CD14-positive monocyte (primary cell): Measurements from ENCODE around the gene NPW. TPM values are rescaled to one million over a fixed set of nuclear protein-coding genes. Genes with fewer than 3 reads are reported as not detected.

Experiments used
- DNase-seq, 3 donors: peaks; one replicate each; pipeline ENCODE4 v3.0.0-alpha.2; 2011 to 2022
- H2AFZ ChIP-seq: 2 replicates; pipeline ENCODE4 v1.6.0; 2012; ENCODE audit warnings: mild to moderate bottlenecking, low read depth, low read length, inconsistent platforms; ENCODE audit not compliant: insufficient read depth, poor library complexity, severe bottlenecking
- H3K27ac ChIP-seq, 2 donors: 1 replicate in 1 of 2; 2 replicates in 1 of 2; pipeline ENCODE4 v1.5.1; 2012 to 2013; ENCODE audit warnings: low read length in 2 of 2, control low read depth in 1 of 2, inconsistent platforms in 1 of 2, low read depth in 1 of 2, mild to moderate bottlenecking in 1 of 2
- H3K27me3 ChIP-seq, 2 donors: one replicate each; pipeline versions ENCODE4 v1.6.0 to v1.6.1; 2011 to 2013; ENCODE audit warnings: low read length in 2 of 2; ENCODE audit not compliant: control insufficient read depth in 2 of 2, insufficient read depth in 2 of 2
- H3K36me3 ChIP-seq, 2 donors: replicated peaks in 1 of 2; 1 replicate in 1 of 2; 2 replicates in 1 of 2; pipeline versions ENCODE4 v1.5.1 to v1.6.1; 2012 to 2013; ENCODE audit warnings: low read length in 2 of 2, control low read depth in 1 of 2, inconsistent platforms in 1 of 2, mild to moderate bottlenecking in 1 of 2; ENCODE audit not compliant: insufficient read depth in 2 of 2, control insufficient read depth in 1 of 2
- H3K4me1 ChIP-seq, 2 donors: 1 replicate in 1 of 2; 2 replicates in 1 of 2; pipeline versions ENCODE4 v1.5.1 to v1.6.1; 2012 to 2013; ENCODE audit warnings: low read length in 2 of 2, control low read depth in 1 of 2, inconsistent platforms in 1 of 2, mild to moderate bottlenecking in 1 of 2, moderate library complexity in 1 of 2; ENCODE audit not compliant: insufficient read depth in 2 of 2, control insufficient read depth in 1 of 2
- H3K4me2 ChIP-seq: replicated peaks from 2 replicates; pipeline ENCODE3; 2012; ENCODE audit warnings: low read length, moderate library complexity, mild to moderate bottlenecking; ENCODE audit not compliant: poor library complexity, severe bottlenecking; ENCODE audit errors: extremely low read depth
- H3K4me3 ChIP-seq, 3 experiments: fragments of 200-600 bp in 1 of 3; sonication (generic) in 1 of 3; replicated peaks in 1 of 3; 1 replicate in 2 of 3; 2 replicates in 1 of 3; pipeline ENCODE4 v1.5.1; 2011 to 2013; ENCODE audit warnings: low read length in 3 of 3, mild to moderate bottlenecking in 3 of 3, control low read depth in 2 of 3, low read depth in 2 of 3, inconsistent platforms in 1 of 3, moderate library complexity in 1 of 3
- H3K79me2 ChIP-seq: 2 replicates; pipeline ENCODE4 v1.6.0; 2012; ENCODE audit warnings: mild to moderate bottlenecking, control low read depth, inconsistent platforms, low read length, moderate library complexity; ENCODE audit not compliant: insufficient read depth
- H3K9ac ChIP-seq: 2 replicates; pipeline ENCODE4 v1.6.0; 2017; ENCODE audit warnings: low read length, mild to moderate bottlenecking; ENCODE audit not compliant: insufficient read depth, poor library complexity, severe bottlenecking
- H3K9me3 ChIP-seq, 2 donors: replicated peaks in 1 of 2; 1 replicate in 1 of 2; 2 replicates in 1 of 2; pipeline versions ENCODE4 v1.5.1 to v1.6.1; 2012 to 2013; ENCODE audit warnings: low read length in 2 of 2, control low read depth in 1 of 2; ENCODE audit not compliant: control insufficient read depth in 1 of 2, insufficient read depth in 1 of 2
- H4K20me1 ChIP-seq: 2 replicates; pipeline ENCODE4 v1.6.0; 2012; ENCODE audit warnings: mild to moderate bottlenecking, low read length, control low read depth, moderate library complexity; ENCODE audit not compliant: insufficient read depth
- H3K27ac Mint-ChIP-seq, 7 donors: one replicate each; pipeline ENCODE4 v1.8.0; 2020; ENCODE audit warnings: mild to moderate bottlenecking in 7 of 7, mixed read lengths in 7 of 7, moderate library complexity in 6 of 7, inconsistent platforms in 2 of 7
- H3K27me3 Mint-ChIP-seq, 3 donors: one replicate each; pipeline ENCODE4 v1.8.0; 2021 to 2022; ENCODE audit warnings: low read depth in 3 of 3, mild to moderate bottlenecking in 3 of 3, mixed read lengths in 3 of 3, moderate library complexity in 3 of 3, inconsistent platforms in 1 of 3
- H3K36me3 Mint-ChIP-seq, 2 donors: one replicate each; pipeline ENCODE4 v1.8.0; 2020; ENCODE audit warnings: mixed read lengths in 2 of 2, inconsistent platforms in 1 of 2, mild to moderate bottlenecking in 1 of 2
- H3K4me1 Mint-ChIP-seq: one replicate; pipeline ENCODE4 v1.8.0; 2020; ENCODE audit warnings: mild to moderate bottlenecking, mixed read lengths
- H3K4me3 Mint-ChIP-seq, 2 donors: one replicate each; pipeline ENCODE4 v1.8.0; 2020; ENCODE audit warnings: mild to moderate bottlenecking in 2 of 2, mixed read lengths in 2 of 2, moderate library complexity in 1 of 2
- H3K9me3 Mint-ChIP-seq, 7 donors: one replicate each; pipeline ENCODE4 v1.8.0; 2020 to 2022; ENCODE audit warnings: mixed read lengths in 7 of 7, mild to moderate bottlenecking in 6 of 7, moderate library complexity in 6 of 7, inconsistent platforms in 2 of 7
- WGBS: methylation state at CpG from one replicate; pipeline ENCODE4 v1.1.5; 2013; ENCODE audit warnings: missing lambda C conversion rate; ENCODE audit not compliant: insufficient coverage; 5-methylcytosine and 5-hydroxymethylcytosine counted together
- intact Hi-C, 2 donors: fragments of 100-400 bp; cut with micrococcal nuclease; formaldehyde crosslinking; loops; one replicate each; pipeline versions ENCODE4 v1.15.0 to v1.15.1; 2023
- polyA plus RNA-seq, 3 donors: library from polyadenylated mRNA; depleted of rRNA in 1 of 3; unstranded in 2 of 3; stranded (reverse) in 1 of 3; fragments of 300-500 nt in 2 of 3; fragments of >200 nt in 1 of 3; fragmentation: Illumina TruSeq in 2 of 3; gene quantifications; 1 replicate in 2 of 3; 2 replicates in 1 of 3; pipeline ENCODE4 v1.2.3, GENCODE V29; 2012 to 2021
- TF ChIP-seq, protein P1 (sequence below): fragments of 200-600 bp; IDR thresholded peaks from one replicate; pipeline ENCODE4 v1.8.0; 2022; ENCODE audit warnings: antibody characterized with exemption, mild to moderate bottlenecking

Gene NPW
- polyA plus RNA-seq, 3 donors: not detected

DNA sequence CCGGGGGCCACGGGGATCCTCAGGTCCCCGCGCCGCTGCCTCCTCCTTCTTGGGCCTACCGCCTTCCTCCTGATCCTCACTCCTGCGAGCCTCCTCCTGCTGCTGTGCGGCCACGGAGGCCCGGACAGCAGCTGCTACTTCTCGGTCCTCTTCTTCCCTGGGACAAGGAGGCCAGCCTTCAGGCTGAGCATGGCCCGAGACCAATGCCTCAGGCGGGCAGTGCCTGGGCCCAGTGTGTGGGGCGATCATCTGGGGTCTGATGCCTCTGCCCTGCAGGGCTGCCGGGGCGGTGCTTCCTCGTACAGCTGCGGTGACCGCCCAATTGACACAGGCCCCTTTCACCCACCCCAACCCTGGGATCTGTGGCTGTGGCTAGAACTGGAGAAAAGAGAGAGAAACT is 18.6 kb upstream of the NPW start:
- peaks cover 0 to under 1% (median 0%) of the 10 kb centered on the region in 3 donors for H3K27me3 Mint-ChIP-seq
- over 99% methylated on average over 14 of the region's 19 CpGs for WGBS
- peaks cover 8 to 23% of the 10 kb centered on the region in 2 donors for H3K4me1 ChIP-seq
- DNase-seq: no peak
- peaks cover 0 to 2% (median 0%) of the 10 kb centered on the region in 7 donors for H3K9me3 Mint-ChIP-seq
- peaks cover 54 to 69% of the 10 kb centered on the region in 2 donors for H3K36me3 ChIP-seq
- H3K4me2 ChIP-seq: no peak overlapping the region
- peaks cover 17% of the 10 kb centered on the region for H3K4me1 Mint-ChIP-seq
- no peak overlapping the region for H3K27ac ChIP-seq
- no peak overlapping the region for H3K9ac ChIP-seq
- intact Hi-C loops: loop anchor here (10.0 kb wide), 2 partner anchors 244 to 254 kb away; partner anchors contain the start of gene ECI1 (in 1 of the 2)
- TF ChIP-seq, protein P1, sequence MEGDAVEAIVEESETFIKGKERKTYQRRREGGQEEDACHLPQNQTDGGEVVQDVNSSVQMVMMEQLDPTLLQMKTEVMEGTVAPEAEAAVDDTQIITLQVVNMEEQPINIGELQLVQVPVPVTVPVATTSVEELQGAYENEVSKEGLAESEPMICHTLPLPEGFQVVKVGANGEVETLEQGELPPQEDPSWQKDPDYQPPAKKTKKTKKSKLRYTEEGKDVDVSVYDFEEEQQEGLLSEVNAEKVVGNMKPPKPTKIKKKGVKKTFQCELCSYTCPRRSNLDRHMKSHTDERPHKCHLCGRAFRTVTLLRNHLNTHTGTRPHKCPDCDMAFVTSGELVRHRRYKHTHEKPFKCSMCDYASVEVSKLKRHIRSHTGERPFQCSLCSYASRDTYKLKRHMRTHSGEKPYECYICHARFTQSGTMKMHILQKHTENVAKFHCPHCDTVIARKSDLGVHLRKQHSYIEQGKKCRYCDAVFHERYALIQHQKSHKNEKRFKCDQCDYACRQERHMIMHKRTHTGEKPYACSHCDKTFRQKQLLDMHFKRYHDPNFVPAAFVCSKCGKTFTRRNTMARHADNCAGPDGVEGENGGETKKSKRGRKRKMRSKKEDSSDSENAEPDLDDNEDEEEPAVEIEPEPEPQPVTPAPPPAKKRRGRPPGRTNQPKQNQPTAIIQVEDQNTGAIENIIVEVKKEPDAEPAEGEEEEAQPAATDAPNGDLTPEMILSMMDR: no peak
- no peak overlapping the region for H3K4me3 ChIP-seq
- H3K79me2 ChIP-seq: peaks cover 26% of the 10 kb centered on the region
- H3K36me3 Mint-ChIP-seq: peaks cover 42 to 64% of the 10 kb centered on the region in 2 donors
- no peaks in the 10 kb centered on the region for H3K27me3 ChIP-seq
- H3K27ac Mint-ChIP-seq: peak overlapping the region in 2 of 7 donors; percentile 63 to 67
- no peaks in the 10 kb centered on the region for H3K9me3 ChIP-seq
- no peak overlapping the region for H3K4me3 Mint-ChIP-seq
- no peak overlapping the region for H2AFZ ChIP-seq
- H4K20me1 ChIP-seq: peaks cover 40% of the 10 kb centered on the region

DNA sequence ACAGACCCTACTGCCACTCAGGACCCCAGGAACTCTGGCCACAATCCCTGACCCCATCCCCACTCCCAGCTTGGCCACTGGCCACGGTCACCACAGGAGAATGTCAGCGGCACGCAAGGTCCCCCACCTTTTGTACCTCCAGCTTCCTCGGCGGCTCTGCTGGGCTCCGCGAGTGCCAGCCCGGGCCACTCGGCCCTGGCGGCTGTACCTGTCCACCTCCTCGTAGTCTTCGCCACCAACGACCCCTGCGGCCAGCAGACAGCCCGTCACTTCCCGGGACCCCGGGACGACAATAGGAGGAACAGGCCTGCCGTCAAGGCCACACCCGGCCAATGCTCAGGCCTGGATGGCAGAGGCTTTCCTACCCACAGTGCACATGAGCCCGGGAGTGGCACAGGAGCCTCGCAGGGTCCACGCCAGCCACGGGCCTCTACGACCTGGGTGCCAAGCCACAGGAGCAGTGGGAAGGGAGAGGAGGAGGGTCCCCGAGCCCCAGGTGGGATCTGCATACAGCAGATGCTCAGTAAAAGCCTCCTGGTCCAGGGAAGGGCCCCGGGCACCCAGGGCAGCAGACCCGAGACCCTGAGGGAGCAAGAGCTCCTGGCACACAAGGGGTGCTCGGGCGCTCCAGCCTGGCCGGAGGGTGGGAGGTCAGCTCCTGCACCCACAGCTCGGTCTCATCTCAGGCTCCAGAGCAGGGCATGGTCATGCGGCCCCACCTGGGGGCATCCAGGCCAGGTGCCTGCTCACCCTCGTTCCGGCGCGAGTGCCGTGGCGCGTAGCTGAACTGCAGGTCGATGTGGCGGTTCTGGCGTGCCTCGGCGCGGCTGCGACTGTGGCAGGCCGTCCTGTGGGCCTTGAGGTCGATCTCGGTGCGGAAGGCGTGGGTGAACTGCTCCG is 17.9 kb upstream of the NPW start:
- Histone ChIP-seq H3K9me3 (no peaks in the 10 kb centered on the region), H3K4me1 (peaks cover 8 to 28% of the 10 kb centered on the region in 2 donors), H3K4me2 (no peak overlapping the region), H3K27ac (no peak overlapping the region), H3K4me3 (no peak overlapping the region), H3K9ac (no peak overlapping the region), H2AFZ (no peak overlapping the region), H3K79me2 (peaks cover 32% of the 10 kb centered on the region), H4K20me1 (peaks cover 47% of the 10 kb centered on the region), H3K36me3 (peaks cover 54 to 68% of the 10 kb centered on the region in 2 donors), H3K27me3 (no peaks in the 10 kb centered on the region)
- Mint-ChIP-seq H3K27ac (no peak overlapping the region), H3K4me1 (peaks cover 20% of the 10 kb centered on the region), H3K36me3 (peaks cover 43 to 65% of the 10 kb centered on the region in 2 donors), H3K4me3 (no peak overlapping the region), H3K27me3 (peaks cover 0 to 1% (median 0%) of the 10 kb centered on the region in 3 donors), H3K9me3 (peaks cover 0 to 2% (median 0%) of the 10 kb centered on the region in 7 donors)
- no peak for DNase-seq
- intact Hi-C loops: loop anchor here (10.0 kb wide), 2 partner anchors 243 to 253 kb away; partner anchors contain the start of gene ECI1 (in 1 of the 2)
- TF ChIP-seq, protein P1: no peak
- 97% methylated on average over 52 of the region's 53 CpGs for WGBS
